GM21447 (cell line): ENCODE data around the gene LNPEP.

Source experiments
- ATAC-seq: cut with Tn5 transposase; IDR thresholded peaks from one replicate; pipeline ENCODE4 v1.9.1; 2021; ENCODE audit not compliant: unreplicated experiment

LNPEP gene

DNA sequence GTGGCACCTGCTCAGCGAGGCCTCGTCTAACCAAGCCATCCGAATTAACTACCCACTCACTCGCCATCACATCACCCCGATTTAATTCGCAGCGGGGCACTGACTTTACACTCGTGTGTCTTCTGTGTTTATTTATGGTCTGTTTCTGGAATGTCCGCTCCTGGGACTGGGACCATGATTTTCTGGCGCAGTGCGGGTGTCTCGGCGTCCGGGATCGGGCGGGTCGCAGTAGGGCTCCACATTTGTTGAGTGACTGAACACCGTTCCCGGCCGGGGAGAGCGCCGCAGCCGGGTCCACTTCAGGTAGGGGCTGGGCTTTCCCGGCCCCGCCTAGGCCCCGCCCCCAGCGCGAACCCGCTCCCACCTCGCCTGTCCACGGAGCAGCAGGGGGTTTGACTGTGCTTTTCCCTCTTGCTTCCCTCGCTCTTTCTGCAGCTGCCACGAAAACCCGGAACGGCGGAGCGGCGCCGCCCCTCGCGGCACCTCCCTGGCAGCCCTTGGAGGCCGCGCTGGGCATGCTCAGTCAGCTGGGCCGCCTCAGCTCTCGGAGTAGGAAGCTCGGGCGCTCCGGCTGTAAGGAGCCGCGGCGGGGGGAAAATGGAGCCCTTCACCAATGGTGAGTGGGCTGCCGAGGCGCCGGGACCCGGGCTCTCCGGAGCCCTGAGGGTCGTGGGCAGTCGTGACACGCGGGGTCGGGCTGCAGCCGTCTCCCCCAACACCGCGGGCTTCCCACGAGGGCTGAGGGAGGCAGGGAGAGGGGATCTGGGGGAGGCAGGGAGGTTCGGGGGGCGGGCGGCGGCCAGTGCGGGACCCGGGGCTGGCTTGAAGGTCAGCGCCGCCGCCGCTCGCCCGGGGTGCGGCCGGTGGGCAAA lies at the start of gene LNPEP:
TSS of gene LNPEP (plus strand) at position 522 of the 872 bp plus-strand sequence. CDS start at position 598, 76 bp downstream.
- ATAC-seq, result peak; percentile 48

DNA sequence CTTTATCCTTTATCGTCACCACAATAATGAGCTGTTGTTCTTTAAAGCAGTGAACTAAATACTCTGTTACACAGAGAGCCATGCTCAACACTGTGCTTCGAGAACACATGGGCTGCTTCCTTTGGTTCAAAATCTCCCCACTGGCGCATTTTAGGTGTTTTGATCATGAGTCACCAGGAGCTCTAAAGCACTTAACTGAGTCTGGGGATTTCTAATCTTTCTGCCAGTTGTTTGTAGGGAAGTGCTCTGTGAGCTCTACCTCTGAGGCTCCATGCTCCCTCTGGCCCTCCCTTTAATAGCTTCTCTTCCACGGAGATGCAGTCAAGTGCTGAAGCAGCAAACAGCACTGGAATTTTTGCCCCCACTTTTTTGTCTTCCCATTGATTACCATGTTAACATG lies 42.5 kb upstream of the LNPEP start:
- no peak for ATAC-seq

DNA sequence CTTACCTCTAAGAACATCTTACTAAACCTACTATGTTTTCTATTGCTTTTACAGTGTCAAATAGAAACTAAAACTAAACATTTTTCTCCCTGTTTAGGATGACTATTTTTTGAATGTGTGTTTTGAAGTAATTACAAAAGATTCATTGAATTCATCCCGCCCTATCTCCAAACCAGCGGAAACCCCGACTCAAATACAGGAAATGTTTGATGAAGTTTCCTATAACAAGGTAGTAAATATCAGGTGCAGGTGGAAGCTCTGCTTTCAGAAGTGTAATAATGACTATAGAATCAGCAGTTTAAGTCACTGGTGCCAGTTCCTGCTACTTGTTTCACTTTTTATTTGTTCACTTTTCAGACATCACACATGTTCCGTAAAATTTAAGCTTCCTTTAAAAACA lies 39.6 kb upstream of the LNPEP start:
- peak; percentile 76 for ATAC-seq

DNA sequence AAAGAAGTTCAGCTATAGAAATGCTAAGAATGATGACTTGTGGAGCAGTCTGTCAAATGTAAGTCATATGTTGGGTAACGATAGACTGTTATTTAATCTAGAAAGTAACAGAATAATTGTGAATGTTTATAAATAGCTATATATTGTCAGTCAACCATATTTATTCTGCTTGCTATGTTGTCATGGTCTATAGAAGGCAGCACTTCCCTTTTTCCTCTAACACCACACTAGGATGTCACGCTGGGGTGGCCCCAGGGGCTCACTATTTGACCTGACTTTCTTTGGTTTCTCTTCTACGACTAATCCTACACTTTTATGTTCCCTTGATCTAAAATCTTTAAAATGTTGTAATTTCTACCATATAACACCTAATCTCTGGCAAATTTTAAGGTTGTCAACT lies 39.1 kb upstream of the LNPEP start:
- peak; percentile 96 for ATAC-seq

DNA sequence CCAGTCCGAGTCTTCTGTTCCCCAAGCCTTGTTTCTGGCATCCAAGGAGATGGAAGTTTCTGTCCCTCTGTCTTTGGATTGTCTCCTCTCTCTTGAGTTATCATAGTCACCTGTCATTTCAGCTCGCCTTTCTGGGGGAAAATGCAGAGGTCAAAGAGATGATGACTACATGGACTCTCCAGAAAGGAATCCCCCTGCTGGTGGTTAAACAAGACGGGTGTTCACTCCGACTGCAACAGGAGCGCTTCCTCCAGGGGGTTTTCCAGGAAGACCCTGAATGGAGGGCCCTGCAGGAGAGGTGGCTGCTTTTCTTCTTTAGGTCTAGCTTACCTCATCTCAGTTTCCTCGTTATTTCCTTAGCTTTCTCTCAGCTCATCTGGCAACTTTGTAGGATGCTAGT lies 34.5 kb upstream of the LNPEP start:
- no peak for ATAC-seq

DNA sequence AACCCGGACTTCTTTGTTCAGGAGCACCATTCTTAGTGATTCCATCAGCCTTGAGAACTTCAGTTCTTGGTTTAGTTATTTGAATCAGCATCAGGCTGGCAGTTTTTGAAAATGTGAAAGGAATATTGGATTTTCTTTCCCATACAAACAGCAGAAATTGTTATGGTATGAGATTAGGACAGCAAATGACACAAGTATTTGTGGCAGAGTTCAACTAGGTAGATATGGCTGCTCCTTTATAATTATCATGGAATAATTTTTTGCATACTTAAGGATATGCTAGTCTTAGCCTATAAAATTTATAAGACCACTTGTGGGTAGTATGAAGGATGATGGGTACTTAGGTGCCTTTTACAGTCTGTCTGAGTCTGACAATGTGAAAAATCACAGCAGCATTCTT lies 34.0 kb upstream of the LNPEP start:
- ATAC-seq, result no peak

DNA sequence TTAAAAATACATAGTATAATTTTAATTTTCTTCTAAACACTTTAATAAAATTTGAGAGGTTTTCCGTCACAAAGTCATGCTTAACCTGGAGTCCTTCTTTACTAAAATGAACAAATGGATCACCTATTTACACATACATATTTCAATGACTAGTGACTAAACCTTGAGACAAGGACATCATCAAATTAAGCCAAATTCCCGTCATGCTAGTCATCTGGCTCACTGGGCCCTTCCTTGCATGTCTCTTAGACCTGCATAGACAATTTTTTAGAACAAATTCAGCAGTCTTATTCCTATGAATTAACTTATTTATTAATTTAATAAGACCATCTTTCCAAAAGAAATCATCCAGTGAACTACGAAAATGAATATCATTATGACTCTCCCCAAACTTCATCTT lies 33.0 kb upstream of the LNPEP start:
- no peak for ATAC-seq

DNA sequence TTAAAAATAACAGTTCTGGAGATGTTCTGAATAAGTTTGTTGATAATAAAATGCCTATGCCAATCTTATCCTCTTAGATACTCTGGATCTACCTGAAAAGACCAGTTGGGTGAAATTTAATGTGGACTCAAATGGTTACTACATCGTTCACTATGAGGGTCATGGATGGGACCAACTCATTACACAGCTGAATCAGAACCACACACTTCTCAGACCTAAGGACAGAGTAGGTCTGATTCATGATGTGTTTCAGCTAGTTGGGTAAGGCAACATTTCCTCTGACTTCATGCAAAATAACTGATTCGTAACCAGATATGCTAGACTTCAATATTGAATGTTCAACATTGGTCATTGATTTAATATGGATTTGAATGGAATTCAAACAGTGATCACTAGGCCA lies 32.6 kb upstream of the LNPEP start:
- ATAC-seq, result no peak

DNA sequence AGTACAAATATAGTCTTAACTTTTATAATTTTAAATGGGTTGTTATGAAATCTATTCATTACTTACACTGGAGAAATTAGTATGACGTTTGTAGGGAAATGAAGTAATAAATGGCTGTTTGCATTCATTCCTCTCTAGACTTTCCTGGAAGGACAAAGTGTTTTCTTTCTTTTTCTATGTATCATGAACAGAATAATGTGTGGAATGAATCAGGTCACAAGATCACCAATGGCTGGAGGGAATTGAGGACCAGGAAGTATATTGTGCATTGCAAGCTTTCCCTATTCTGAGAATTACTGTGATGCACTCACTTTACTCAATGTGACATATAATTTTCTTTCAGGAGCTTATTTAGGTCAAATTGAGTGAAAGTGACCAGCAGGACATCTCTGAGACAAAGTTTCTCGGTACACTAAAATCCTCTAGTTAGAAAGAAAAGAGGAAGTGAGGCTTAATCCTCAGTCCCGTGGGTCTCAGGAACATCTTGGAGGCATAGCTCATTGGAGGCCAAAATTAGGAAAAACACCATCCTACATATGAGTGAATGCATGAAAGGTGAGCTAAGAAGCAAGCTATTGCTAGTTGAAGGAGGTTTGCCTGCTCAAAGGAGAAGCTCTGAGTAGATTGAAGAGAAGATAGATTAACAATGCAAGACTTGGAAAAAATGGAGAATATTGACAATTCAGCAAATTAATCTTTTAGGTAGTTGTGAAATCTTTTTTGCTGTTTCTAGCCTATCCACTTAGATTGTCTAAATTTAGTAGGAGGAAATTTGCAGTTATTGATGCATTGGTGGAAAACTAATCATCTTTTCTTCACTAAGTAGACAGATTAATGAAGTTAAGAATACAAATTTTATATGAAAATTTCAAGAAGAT lies 31.6 kb upstream of the LNPEP start:
- no peak for ATAC-seq

DNA sequence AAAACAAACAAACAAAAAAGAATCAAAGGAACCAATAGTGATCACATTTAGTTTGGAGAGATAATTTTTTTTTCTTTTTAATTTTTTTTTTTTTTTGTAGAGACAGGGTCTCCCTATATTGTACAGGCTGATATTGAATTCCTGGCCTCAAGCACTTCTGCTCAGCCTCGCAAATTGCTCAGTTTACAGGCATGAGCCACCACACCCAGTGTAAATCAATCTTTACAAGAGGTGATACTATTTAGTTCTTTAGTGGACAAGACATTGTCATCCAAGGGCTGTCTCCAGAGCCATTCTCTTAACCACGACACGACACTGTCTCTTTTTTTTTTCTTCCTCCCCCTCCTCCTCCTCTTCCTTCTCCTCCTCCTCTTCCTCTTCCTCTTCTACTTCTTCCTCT lies 30.0 kb upstream of the LNPEP start:
- no peak for ATAC-seq

DNA sequence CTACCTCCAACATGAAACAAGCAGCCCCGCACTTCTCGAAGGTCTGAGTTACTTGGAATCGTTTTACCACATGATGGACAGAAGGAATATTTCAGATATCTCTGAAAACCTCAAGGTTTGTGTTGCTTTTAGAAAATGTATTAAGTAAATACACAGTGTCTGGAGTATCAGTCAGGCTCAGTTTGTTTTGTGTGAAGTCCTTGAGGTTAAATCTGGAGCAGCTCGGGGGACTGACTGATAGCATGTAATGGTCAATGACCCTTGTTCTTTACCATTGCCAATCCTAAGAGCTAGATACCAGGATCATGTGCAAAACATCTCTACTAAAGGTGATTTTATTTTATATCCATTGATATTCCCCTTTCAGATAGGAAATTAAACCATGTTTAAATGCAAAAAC lies 26.9 kb upstream of the LNPEP start:
- no peak for ATAC-seq

DNA sequence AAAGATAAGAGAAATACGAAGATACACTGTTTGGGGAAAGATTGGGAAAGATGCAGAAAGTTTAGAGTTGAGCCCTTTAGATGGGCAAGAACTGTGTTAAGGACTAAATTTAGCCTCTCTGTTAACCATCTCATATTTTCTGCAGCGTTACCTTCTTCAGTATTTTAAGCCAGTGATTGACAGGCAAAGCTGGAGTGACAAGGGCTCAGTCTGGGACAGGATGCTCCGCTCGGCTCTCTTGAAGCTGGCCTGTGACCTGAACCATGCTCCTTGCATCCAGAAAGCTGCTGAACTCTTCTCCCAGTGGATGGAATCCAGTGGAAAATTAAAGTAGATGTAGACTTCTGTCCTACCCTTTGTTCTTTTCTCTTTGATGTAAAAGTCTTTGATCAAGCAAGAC lies 26.4 kb upstream of the LNPEP start:
- ATAC-seq, result no peak

DNA sequence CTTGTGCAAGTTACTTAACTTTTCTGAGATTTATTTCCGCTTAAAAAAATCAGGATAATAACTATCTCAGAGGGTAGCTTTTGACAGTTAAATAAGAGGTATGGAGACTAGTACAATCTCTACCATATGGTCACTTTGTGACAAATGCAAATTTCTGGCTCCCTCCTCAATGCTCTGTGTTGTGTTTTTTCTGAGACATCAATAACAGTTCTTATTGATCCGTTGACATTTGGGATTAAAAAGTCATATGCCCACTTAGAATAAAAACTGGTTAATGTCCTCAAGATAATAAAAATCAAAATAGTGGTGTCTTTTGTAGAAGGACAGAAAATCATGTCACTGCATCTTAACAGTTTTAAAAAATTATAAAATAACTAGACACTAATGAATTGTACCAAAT lies 24.7 kb upstream of the LNPEP start:
- ATAC-seq, result no peak

DNA sequence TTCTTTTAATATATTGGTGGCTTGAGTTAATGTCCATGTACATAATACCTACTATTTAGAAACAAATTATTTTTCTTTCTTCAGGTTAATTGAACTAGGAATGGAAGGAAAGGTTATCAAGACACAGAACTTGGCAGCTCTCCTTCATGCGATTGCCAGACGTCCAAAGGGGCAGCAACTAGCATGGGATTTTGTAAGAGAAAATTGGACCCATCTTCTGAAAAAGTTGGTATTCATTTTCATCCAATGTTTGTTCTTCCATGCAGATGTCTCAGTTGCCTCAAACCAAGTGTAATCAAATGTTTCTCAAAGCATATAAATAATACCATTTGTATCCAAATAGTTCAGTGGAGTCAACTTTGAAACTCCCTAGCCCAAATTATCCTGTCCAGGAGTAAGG lies 22.6 kb upstream of the LNPEP start:
- ATAC-seq, result no peak

DNA sequence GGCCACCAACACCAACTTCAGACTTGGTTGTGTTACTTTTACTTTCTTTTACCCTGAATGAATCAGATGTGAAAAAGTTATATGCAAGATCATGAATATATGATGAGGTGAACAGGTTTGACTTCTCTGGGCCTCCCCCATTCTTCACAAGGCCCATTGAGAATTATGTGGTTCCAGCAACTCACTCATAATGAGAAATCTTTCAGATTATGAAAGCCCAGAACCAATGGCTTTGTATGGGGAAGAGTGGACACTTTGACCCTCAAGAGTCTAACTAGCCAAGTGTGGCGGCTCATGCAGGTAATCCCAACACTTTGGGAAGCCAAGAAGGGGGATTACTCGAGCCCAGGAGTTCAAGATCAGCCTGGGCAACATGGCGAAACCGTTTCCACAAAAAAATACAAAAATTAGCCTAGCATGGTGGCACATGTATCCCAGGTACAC lies 16.1 kb upstream of the LNPEP start:
- ATAC-seq, result peak; percentile 54

DNA sequence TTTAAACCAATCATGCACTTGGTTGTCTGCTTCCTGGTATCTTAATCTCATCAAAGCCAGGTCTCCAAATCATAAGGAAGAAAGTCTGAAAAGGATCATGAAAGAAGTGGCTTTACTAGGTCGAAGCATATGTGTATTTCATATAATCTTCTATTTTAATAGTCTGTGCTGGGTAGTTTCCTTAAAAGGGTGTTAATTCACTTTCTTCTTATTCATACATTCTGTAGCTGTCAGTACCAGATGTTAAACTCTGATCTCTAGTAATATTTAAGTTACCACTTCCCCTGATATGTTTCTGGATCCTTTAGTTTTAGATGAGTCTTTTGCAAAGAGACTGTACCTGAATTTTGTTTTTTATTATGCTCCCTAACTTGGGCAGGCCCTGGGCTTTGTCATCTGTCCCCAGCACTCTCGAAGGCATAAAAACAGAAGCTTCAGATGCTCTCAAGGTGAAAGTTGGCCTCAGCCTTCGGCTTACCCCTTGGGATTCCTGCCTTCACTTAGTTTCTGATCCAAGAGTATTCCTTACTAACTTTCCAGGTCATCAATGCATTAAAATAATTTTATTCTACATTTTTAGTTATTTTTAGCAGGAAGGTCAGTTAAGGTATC lies 15.0 kb upstream of the LNPEP start:
- ATAC-seq, result no peak

DNA sequence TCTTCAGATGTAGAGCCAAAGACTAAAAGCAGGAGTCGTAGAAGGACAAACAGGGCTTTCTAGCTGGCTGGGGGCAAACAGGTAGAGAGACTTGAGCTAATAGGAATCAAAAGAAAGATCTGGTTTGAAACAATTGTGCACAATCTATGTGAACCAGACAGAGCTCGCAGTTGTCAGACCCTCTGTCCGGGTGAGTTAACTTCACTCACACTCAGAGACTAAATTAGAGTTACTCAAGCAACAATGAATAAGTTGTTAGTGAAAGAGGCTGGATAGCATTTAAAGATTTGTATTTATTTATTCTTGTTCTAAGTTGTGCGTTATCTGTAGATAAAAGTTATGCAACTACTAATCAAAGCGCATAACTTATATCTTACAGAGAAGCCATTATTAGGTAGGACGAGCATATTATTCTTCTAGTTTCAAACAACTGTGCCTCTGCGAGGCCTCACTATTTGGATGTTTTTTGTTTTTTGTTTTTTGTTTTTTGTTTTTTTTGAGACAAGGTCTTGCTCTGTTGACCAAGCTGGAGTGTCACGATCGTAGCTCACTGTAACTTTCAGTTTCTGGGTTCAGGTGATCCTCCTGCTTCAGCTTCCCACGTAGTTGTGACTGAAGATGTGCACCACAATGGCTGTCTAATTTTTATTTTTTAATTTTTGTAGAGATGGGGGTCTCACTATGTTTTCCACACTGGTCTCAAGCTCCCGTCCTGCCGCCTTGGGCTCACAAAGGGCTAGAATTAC lies 13.2 kb upstream of the LNPEP start:
- no peak for ATAC-seq

DNA sequence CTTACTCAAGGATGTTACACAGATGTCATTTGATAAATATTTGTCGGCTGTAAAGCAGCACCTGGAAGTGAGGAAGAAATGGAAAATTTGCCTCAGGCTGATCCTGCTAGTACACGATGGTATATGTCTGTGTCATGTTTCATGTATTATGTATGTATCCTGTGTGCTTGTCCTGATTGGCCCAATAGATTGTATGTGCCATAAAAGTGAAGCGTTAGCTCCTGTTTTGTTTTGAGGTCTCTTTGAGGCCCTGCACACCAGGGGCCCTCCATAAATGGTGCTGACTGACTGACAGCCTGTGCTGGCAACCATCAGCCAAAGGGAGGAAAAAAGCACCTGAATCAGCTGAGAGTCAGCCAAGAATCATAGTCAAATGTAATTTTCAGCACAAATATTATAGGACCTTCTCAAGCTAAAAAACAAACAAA lies 11.8 kb upstream of the LNPEP start:
- ATAC-seq, result no peak

DNA sequence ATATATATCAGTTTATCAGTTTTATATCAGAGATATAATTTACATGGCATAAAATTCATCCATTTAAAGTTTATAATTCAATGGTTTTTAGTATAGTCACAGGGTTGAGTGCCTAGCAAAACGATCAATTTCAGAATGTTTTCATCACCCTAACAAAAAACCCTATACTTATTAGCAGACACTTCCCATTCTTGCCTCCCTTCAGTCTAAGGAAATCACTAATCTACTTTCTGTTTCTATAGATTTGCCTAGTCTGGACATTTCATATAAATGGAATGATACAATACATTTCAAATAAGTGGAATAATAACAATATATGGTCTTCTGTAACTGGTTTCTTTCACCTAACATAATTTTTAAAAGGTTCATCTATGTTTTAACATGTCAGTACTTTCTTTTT lies 9.6 kb upstream of the LNPEP start:
- no peak for ATAC-seq

DNA sequence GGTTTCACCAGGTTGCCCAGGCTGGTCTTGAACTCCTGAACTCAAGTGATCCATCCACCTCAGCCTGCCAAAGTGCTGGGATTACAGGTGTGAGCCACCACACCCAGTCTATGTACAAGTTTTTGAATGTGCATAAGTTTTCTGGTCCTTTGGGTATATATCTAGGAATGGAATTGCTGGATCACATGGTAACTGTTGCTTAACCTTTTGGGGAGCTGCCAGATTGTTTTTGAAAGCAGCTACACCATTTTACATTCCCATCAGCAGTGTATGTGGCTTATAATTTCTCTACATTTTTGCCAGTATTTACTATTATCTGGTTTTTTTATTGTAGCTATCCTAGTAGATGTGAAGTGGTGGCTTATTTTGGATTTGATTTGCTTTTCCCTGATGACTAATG lies 8.9 kb upstream of the LNPEP start:
- no peak for ATAC-seq
